Measurements from ENCODE around the gene GALNT9. TPM values are rescaled to one million over a fixed set of nuclear protein-coding genes. Genes with fewer than 3 reads are reported as not detected.

Gene GALNT9
- total RNA-seq, 1 donor from 2014 or later = not detected

GRCh38 chr12:132251310-132251709 is 78.1 kb downstream of the GALNT9 start:
- H3K36me3 Mint-ChIP-seq = no peaks in the 10 kb centered on the region
- H3K36me3 ChIP-seq = no peaks in the 10 kb centered on the region
- TF ChIP-seq EZH2phosphoT487 (IDR thresholded peaks at IDR 0.05) (no peak), EZH2 (IDR thresholded peaks at IDR 0.05) (no peak), CTCF (IDR thresholded peaks at IDR 0.05) (no peak)
- H3K9ac ChIP-seq = no peak overlapping the region
- no peaks in the 10 kb centered on the region for H3K4me1 ChIP-seq
- no peak overlapping the region for H3K4me3 ChIP-seq
- no peaks in the 10 kb centered on the region for H3K79me2 ChIP-seq (ENCODE audit: low read depth)
- H3F3A ChIP-seq (ENCODE audit: low read depth) = no peaks in the 10 kb centered on the region
- no peak overlapping the region for H3K27ac Mint-ChIP-seq
- H3K9me3 ChIP-seq (ENCODE audit: low read depth) = no peaks in the 10 kb centered on the region
- DNase-seq (ENCODE audit: low spot score) = no peak
- H3K9me3 Mint-ChIP-seq = no peaks in the 10 kb centered on the region
- peaks cover 16% of the 10 kb centered on the region for H3K27me3 Mint-ChIP-seq (ENCODE audit: insufficient read depth, low read depth)
- no peaks in the 10 kb centered on the region for H4K20me1 ChIP-seq (ENCODE audit: low read depth)
- peaks cover 22% of the 10 kb centered on the region for H3K27me3 ChIP-seq
- H3K4me1 Mint-ChIP-seq = peaks cover 9% of the 10 kb centered on the region
- no peak overlapping the region for H3K4me3 Mint-ChIP-seq
- H3K4me2 ChIP-seq = no peak overlapping the region
- no peak overlapping the region for H2AFZ ChIP-seq (replicated peaks)
- H3K27ac ChIP-seq = no peak overlapping the region

GRCh38 chr12:132250707-132251106 is 78.7 kb downstream of the GALNT9 start:
- Histone ChIP-seq H3K9ac (no peak overlapping the region), H3K4me3 (no peak overlapping the region), H3F3A (ENCODE audit: low read depth) (no peaks in the 10 kb centered on the region), H4K20me1 (ENCODE audit: low read depth) (no peaks in the 10 kb centered on the region), H2AFZ (replicated peaks) (no peak overlapping the region), H3K4me1 (no peaks in the 10 kb centered on the region), H3K4me2 (no peak overlapping the region), H3K27ac (no peak overlapping the region), H3K27me3 (peaks cover 26% of the 10 kb centered on the region), H3K9me3 (ENCODE audit: low read depth) (no peaks in the 10 kb centered on the region), H3K79me2 (ENCODE audit: low read depth) (no peaks in the 10 kb centered on the region), H3K36me3 (no peaks in the 10 kb centered on the region)
- Mint-ChIP-seq H3K4me3 (no peak overlapping the region), H3K27me3 (ENCODE audit: insufficient read depth, low read depth) (peaks cover 12% of the 10 kb centered on the region), H3K9me3 (no peaks in the 10 kb centered on the region), H3K4me1 (peaks cover 9% of the 10 kb centered on the region), H3K36me3 (no peaks in the 10 kb centered on the region), H3K27ac (no peak overlapping the region)
- TF ChIP-seq EZH2 (IDR thresholded peaks at IDR 0.05) (no peak), EZH2phosphoT487 (IDR thresholded peaks at IDR 0.05) (no peak), CTCF (IDR thresholded peaks at IDR 0.05) (no peak)
- DNase-seq (ENCODE audit: low spot score) = no peak

GRCh38 chr12:132249689-132250478 is 79.5 kb downstream of the GALNT9 start:
- H2AFZ ChIP-seq (replicated peaks) = no peak overlapping the region
- peaks cover 9% of the 10 kb centered on the region for H3K4me1 Mint-ChIP-seq
- H3K4me3 Mint-ChIP-seq = no peak overlapping the region
- H3K79me2 ChIP-seq (ENCODE audit: low read depth) = no peaks in the 10 kb centered on the region
- no peaks in the 10 kb centered on the region for H4K20me1 ChIP-seq (ENCODE audit: low read depth)
- peaks cover 12% of the 10 kb centered on the region for H3K27me3 Mint-ChIP-seq (ENCODE audit: insufficient read depth, low read depth)
- H3K27me3 ChIP-seq = peaks cover 26% of the 10 kb centered on the region
- H3K27ac ChIP-seq = no peak overlapping the region
- TF ChIP-seq EZH2phosphoT487 (IDR thresholded peaks at IDR 0.05) (no peak), CTCF (IDR thresholded peaks at IDR 0.05) (no peak), EZH2 (IDR thresholded peaks at IDR 0.05) (no peak)
- H3K4me1 ChIP-seq = no peaks in the 10 kb centered on the region
- no peaks in the 10 kb centered on the region for H3K9me3 Mint-ChIP-seq
- H3K9ac ChIP-seq = no peak overlapping the region
- no peak for DNase-seq (ENCODE audit: low spot score)
- H3K9me3 ChIP-seq (ENCODE audit: low read depth) = no peaks in the 10 kb centered on the region
- H3K27ac Mint-ChIP-seq = peak overlapping the region; percentile 8
- H3K36me3 ChIP-seq = no peaks in the 10 kb centered on the region
- no peaks in the 10 kb centered on the region for H3K36me3 Mint-ChIP-seq
- H3K4me3 ChIP-seq = no peak overlapping the region
- no peaks in the 10 kb centered on the region for H3F3A ChIP-seq (ENCODE audit: low read depth)
- H3K4me2 ChIP-seq = no peak overlapping the region
